Subcutaneous adipose tissue (tissue), 4 donors: ENCODE data around the gene CRLF3. TPM values are rescaled to one million over a fixed set of nuclear protein-coding genes. Genes with fewer than 3 reads are reported as not detected.

Experiments
- total RNA-seq, 4 donors: library from RNA; depleted of rRNA; stranded (reverse); fragments of >200 nt; gene quantifications; one replicate each; pipeline ENCODE4 v1.1.0, GENCODE V29; 2016
- TF ChIP-seq, protein P1 (sequence below): fragments of 450-650 bp; IDR thresholded peaks from one replicate; pipeline ENCODE4 v1.5.1; 2016; ENCODE audit warnings: low read depth, mild to moderate bottlenecking, control low read depth, antibody characterized with exemption, moderate library complexity

CRLF3 gene
- total RNA-seq, 4 donors from 2014 or later = 13.7 to 23.3 (median 15.1) TPM

DNA sequence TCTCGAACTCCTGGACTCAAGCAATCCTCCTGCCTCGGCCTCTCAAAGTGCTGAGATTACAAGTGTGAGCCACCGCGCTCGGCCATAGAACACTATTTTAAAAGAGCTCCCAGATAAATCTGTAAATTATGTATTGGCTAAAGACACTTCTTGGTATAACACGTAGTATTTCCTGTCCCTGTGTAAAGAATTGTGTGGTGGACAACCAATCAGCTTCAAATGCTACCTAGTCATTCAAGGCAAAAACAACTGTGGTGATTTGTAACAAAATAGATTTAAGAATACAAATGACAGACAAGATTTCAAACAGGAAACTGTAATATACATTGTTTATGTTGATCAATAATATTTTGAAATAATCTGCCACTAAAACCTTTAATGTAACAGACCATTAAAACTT, 14.6 kb downstream of the CRLF3 start:
- TF ChIP-seq, protein P1, sequence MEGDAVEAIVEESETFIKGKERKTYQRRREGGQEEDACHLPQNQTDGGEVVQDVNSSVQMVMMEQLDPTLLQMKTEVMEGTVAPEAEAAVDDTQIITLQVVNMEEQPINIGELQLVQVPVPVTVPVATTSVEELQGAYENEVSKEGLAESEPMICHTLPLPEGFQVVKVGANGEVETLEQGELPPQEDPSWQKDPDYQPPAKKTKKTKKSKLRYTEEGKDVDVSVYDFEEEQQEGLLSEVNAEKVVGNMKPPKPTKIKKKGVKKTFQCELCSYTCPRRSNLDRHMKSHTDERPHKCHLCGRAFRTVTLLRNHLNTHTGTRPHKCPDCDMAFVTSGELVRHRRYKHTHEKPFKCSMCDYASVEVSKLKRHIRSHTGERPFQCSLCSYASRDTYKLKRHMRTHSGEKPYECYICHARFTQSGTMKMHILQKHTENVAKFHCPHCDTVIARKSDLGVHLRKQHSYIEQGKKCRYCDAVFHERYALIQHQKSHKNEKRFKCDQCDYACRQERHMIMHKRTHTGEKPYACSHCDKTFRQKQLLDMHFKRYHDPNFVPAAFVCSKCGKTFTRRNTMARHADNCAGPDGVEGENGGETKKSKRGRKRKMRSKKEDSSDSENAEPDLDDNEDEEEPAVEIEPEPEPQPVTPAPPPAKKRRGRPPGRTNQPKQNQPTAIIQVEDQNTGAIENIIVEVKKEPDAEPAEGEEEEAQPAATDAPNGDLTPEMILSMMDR = no peak

DNA sequence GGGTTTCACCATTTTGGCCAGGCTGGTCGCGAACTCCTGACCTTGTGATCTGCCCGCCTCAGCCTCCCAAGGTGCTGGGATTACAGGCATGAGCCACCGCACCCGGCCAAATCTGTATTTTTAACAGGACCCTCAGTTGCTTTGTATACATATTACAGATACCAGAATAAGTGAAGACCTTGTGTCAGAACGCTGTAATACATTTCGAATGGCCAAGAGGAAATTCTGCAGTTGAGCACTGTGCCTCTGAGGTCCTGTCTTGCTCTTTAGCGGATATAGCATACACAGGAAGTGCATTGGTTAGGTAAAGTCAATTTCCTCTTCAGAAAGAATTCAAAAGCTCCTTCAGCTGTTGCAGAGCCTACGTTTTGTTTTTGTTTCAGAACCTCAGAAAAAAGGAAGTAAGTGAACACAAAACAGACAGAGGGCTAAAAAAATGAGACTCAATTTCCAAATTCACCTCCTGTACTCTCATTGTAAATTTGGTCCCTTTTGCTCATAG, 15.7 kb downstream of the CRLF3 start:
- TF ChIP-seq, protein P1 = no peak

DNA sequence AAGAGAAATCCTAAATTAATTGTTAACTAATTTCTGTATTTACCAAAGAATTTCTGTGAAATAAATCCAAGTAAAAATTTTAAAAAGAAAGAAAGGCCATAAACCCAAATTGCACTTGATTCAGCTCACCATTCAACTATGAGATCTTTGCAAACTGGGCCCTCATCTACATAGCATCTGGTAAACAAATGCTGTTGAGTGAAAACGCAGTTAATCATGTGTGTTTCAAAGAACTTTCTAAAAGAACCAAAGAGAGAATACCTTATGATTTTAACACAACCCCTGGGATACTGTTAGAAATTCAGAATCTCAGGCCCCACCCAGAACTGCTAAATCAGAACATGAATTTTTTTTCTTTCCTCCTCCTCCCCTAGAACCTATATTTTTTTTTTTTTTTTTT, 16.6 kb downstream of the CRLF3 start:
- TF ChIP-seq, protein P1 = no peak

GRCh38 chr17:30805944-30806456, 18.5 kb downstream of the CRLF3 start:
- TF ChIP-seq, protein P1 = no peak

DNA sequence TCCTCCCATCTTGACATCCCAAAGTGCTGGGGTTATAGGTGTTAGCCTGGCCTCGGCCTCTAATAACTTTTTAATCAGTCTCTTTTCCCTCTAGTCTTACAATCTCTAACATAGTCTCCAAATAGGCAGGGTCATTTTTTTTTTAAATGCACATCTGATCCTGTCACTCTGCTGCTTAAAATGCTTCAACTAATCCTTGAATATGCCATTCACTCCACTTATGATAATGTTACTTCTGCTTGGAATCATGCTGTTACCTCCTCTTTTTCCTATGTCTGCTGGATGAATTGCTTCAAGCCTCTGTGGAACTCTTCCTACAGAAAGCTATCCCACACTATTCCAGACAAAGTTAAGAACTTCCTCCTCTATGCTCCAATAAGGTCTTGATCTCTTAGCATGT, 22.8 kb downstream of the CRLF3 start:
- TF ChIP-seq, protein P1 = no peak

DNA sequence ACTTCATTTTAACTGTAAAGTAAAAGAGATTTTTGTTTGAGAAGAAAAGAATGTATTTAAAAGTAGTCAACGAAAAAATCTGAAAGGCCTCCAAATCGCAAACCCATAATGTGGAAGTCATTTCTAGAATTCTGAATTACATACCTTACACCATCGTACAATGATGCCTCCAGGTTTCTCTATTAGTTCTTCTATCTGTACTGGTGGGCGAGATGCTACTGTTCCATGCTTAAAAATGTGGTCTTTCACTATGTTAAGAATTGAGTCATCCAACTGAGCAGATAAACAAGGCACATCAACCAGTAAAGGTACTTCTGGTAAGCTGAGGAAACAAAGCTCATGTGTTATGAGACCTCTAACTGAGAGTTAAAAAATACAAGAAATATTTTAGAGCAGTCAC, 28.5 kb downstream of the CRLF3 start:
- TF ChIP-seq, protein P1 = no peak

DNA sequence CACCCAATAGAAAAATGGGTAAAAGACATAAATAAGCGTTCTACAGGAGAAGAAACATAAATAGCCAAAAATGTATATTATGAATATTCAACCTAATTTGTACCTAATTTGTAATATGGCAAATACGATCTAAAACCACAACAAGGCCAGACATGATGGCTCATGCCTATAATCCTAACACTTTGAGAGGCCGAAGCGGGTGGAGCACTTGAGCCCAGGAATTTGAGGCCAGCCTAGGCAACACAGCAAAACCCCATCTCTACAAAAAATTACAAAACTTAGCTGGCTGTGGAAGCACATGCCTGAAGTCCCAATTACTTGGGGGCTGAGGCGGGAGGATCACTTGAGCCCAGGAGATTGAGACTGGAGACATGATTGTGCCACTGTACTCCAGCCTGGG, 30.1 kb downstream of the CRLF3 start:
- TF ChIP-seq, protein P1 = no peak
